Kidney (tissue), 14 donors: ENCODE measurements around the gene ANKFY1. TPM values are rescaled to one million over a fixed set of nuclear protein-coding genes. Genes with fewer than 3 reads are reported as not detected.
A peak's percentile ranks its signal among the peaks of the same experiment; 100 is the strongest.

Experiments used
- DNase-seq, 5 donors: peaks; one replicate each; pipeline ENCODE4 v3.0.0-alpha.2; 2013 to 2020
- FAIRE-seq: peaks from 2 replicates; lab custom pipeline; 2012; peaks lifted over from hg19 to GRCh38; lab: Jason Lieb, UNC
- H3K27ac ChIP-seq, 2 donors: one replicate each; pipeline ENCODE4 v1.7.0; 2013; ENCODE audit warnings: low read depth in 2 of 2, low read length in 2 of 2, inconsistent platforms in 1 of 2
- H3K27me3 ChIP-seq: one replicate; pipeline ENCODE4 v1.7.1; 2013; ENCODE audit warnings: low read length, inconsistent platforms; ENCODE audit not compliant: control insufficient read depth, insufficient read depth
- H3K36me3 ChIP-seq, 3 donors: one replicate each; pipeline versions ENCODE4 v1.7.0 to v1.7.1; 2013; ENCODE audit warnings: low read length in 3 of 3, control low read depth in 1 of 3, inconsistent platforms in 1 of 3; ENCODE audit not compliant: insufficient read depth in 3 of 3, control insufficient read depth in 2 of 3
- H3K4me1 ChIP-seq, 3 donors: one replicate each; pipeline versions ENCODE4 v1.7.0 to v1.7.1; 2013; ENCODE audit warnings: low read length in 3 of 3, inconsistent platforms in 1 of 3, low read depth in 1 of 3; ENCODE audit not compliant: control insufficient read depth in 2 of 3, insufficient read depth in 2 of 3
- H3K4me3 ChIP-seq, 3 donors: one replicate each; pipeline versions ENCODE4 v1.7.0 to v1.8.1; 2013; ENCODE audit warnings: low read length in 3 of 3, control low read depth in 1 of 3, inconsistent platforms in 1 of 3
- H3K9ac ChIP-seq, 3 donors: one replicate each; pipeline versions ENCODE4 v1.7.0 to v1.7.1; 2013; ENCODE audit warnings: low read length in 3 of 3, control low read depth in 1 of 3, inconsistent platforms in 1 of 3
- H3K9me3 ChIP-seq, 3 donors: one replicate each; pipeline versions ENCODE4 v1.7.0 to v1.7.1; 2013; ENCODE audit warnings: low read length in 3 of 3, control low read depth in 1 of 3, inconsistent platforms in 1 of 3; ENCODE audit not compliant: control insufficient read depth in 2 of 3, insufficient read depth in 1 of 3
- intact Hi-C: fragments of 100-400 bp; cut with DNase I; formaldehyde crosslinking; loops from one replicate; pipeline ENCODE4 v1.11.1; 2022
- polyA plus RNA-seq: library from polyadenylated mRNA; stranded (reverse); fragments of 350-450 nt; fragmentation: Illumina TruSeq; extraction: RNeasy Lipid Tissue Mini Kit (QIAGEN cat#74804); gene quantifications from one replicate; pipeline ENCODE4 v1.2.3, GENCODE V29; 2014; ENCODE audit warnings: low read depth, low replicate concordance; ENCODE audit not compliant: insufficient read depth
- total RNA-seq: library from RNA; stranded (reverse); fragmentation: NEBNext Ultra II Directional; extraction: Animal tissue kit (Norgen Biotek cat#: 25700); gene quantifications from one replicate; pipeline ENCODE4 v1.2.1, GENCODE V29; 2021
- TF ChIP-seq, protein P1 (sequence below): IDR thresholded peaks from 3 replicates; pipeline ENCODE4 v1.5.1; 2012; ENCODE audit warnings: mild to moderate bottlenecking, moderate library complexity, borderline replicate concordance; ENCODE audit not compliant: insufficient read depth; ENCODE audit errors: extremely low read depth
- donor health status: control.
- donor health status: control.
- donor health status: control.
- donor health status: control.
- donor health status: control.
- donor health status: DM: yes; HTN: yes; CAD: no.
- donor health status: Normal renal cell carcinoma (clear cell type).

Gene ANKFY1
- total and polyA plus RNA-seq, 2 donors from 2014 or later: 10.9 to 61.7 TPM

DNA sequence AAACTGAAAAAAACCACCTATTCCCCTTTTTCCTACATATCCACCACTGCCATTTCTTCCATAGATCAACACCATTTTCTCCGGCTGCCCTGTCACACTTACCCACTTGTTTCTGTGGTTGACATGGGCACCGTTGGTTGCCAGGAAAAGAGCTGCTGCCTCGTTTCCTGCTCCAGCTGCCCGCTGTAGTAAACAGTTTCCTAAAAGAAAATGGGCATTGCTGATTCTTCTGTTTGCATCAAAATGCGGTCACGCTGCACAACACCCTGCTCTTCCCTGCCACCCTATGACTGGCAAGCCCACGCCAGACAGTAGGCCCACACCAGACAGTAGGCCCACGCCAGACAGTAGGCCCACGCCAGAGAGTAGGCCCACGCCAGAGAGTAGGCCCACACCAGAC, 74.5 kb downstream of the ANKFY1 start:
- FAIRE-seq: no peak
- H3K4me3 ChIP-seq: no peak overlapping the region

DNA sequence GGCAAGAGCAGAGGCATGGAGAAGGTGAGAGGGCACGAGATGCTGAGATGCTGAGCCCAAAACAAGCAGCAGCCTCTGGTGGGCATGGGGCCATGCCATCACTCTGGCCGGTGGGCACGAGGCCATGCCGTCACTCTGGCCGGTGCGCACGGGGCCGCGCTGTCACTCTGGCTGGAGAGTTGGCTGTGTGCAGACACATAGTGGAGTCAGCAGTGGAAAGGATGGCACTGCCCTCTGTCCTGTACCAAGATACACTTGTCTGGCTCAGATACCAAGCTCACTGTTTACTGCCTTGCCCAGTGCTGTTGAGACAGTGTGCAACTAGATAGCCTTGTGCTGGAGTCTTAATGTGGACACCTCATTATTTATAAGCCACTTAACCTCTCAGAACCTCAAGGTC, 75.7 kb downstream of the ANKFY1 start:
- TF ChIP-seq, protein P1, sequence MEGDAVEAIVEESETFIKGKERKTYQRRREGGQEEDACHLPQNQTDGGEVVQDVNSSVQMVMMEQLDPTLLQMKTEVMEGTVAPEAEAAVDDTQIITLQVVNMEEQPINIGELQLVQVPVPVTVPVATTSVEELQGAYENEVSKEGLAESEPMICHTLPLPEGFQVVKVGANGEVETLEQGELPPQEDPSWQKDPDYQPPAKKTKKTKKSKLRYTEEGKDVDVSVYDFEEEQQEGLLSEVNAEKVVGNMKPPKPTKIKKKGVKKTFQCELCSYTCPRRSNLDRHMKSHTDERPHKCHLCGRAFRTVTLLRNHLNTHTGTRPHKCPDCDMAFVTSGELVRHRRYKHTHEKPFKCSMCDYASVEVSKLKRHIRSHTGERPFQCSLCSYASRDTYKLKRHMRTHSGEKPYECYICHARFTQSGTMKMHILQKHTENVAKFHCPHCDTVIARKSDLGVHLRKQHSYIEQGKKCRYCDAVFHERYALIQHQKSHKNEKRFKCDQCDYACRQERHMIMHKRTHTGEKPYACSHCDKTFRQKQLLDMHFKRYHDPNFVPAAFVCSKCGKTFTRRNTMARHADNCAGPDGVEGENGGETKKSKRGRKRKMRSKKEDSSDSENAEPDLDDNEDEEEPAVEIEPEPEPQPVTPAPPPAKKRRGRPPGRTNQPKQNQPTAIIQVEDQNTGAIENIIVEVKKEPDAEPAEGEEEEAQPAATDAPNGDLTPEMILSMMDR: no peak
- Histone ChIP-seq H3K27me3 (no peaks in the 10 kb centered on the region), H3K4me1 (no peaks in the 10 kb centered on the region), H3K4me3 (no peak overlapping the region), H3K27ac (no peak overlapping the region), H3K9me3 (no peaks in the 10 kb centered on the region), H3K36me3 (peaks cover 3 to 33% (median 26%) of the 10 kb centered on the region in 3 donors), H3K9ac (no peak overlapping the region)
- no peak for DNase-seq
- intact Hi-C loops: no loop called here
- no peak for FAIRE-seq

More for the DNA sequence above, 74.5 kb downstream of the ANKFY1 start:
- Histone ChIP-seq H3K9me3 (no peaks in the 10 kb centered on the region), H3K27me3 (no peaks in the 10 kb centered on the region), H3K27ac (no peak overlapping the region), H3K9ac (no peak overlapping the region), H3K4me1 (no peaks in the 10 kb centered on the region), H3K36me3 (peaks cover 3 to 23% (median 19%) of the 10 kb centered on the region in 3 donors)
- TF ChIP-seq, protein P1: no peak
- no peak for DNase-seq
- intact Hi-C loops: no loop called here

DNA sequence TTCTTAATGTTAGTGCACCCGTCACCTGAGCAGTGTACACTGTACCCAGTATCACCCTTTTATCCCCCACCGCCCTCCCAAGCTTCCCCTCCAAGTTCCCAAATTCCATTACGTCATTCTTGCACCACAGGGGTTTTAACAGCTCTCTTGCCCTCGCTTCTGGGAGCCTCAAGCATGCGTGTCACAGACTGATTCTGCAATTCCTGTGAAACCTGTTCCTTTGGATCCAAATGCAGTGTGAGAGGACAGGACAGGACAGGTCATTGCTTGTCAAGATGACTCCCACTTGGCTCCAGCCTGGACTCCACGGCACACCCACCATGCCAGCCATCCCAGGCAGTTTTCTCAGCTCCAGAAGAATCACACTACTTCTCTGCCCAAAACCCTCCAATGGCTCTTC, 76.7 kb downstream of the ANKFY1 start:
- FAIRE-seq (no peak), DNase-seq (no peak)
- Histone ChIP-seq H3K27ac (no peak overlapping the region), H3K4me3 (no peak overlapping the region), H3K36me3 (peaks cover 3 to 37% (median 27%) of the 10 kb centered on the region in 3 donors), H3K9me3 (no peaks in the 10 kb centered on the region), H3K4me1 (no peaks in the 10 kb centered on the region), H3K27me3 (no peaks in the 10 kb centered on the region), H3K9ac (no peak overlapping the region)
- intact Hi-C loops: no loop called here
- TF ChIP-seq, protein P1: no peak

DNA sequence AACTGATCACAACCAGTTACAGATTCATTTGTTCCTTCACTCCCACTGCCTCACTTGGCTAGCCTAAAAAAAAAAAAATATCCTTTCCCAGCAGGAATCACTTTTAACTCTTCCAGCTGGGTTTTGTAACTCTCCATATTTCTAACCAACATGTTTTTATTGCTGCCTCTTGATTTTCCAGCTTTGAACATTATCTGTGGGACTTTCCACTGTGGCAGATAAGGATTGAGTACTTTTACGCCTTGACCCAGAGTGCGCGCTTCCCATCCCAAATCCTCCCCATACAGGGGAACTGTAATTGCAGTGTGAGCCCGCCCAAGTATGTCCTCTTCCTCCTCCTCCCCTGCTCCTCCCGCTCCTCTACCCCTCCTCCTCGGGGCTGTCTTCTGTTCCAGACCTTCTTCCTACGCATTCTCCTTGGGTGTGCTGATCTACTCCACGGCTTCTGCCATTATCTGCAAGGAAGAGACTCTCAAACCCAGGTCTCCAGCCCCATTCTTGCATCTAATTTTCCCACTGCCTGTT, 77.4 kb downstream of the ANKFY1 start:
- DNase-seq (peak in 3 of 5 donors; percentile 53 to 83 (median 81)), FAIRE-seq (no peak)
- intact Hi-C loops: no loop called here

More for the DNA sequence above, 77.4 kb downstream of the ANKFY1 start:
- H3K4me1 ChIP-seq: no peaks in the 10 kb centered on the region
- H3K27me3 ChIP-seq: no peaks in the 10 kb centered on the region
- no peak overlapping the region for H3K9ac ChIP-seq
- no peak overlapping the region for H3K27ac ChIP-seq
- no peaks in the 10 kb centered on the region for H3K9me3 ChIP-seq
- peaks cover 5 to 44% (median 33%) of the 10 kb centered on the region in 3 donors for H3K36me3 ChIP-seq
- TF ChIP-seq, protein P1: no peak
- H3K4me3 ChIP-seq: no peak overlapping the region
